ENCODE data around the gene RAF1.

- TF ChIP-seq CTCF (IDR thresholded peaks at IDR 0.05) (no peak), EZH2 (IDR thresholded peaks at IDR 0.05) (no peak), EZH2phosphoT487 (IDR thresholded peaks at IDR 0.05) (no peak)
Measured at GRCh38 chr3:12620305-12620704, 43.6 kb downstream of the RAF1 start.

All from neural progenitor cell (in vitro differentiated cells).